ENCODE measurements around the gene TXNRD1.

DNA sequence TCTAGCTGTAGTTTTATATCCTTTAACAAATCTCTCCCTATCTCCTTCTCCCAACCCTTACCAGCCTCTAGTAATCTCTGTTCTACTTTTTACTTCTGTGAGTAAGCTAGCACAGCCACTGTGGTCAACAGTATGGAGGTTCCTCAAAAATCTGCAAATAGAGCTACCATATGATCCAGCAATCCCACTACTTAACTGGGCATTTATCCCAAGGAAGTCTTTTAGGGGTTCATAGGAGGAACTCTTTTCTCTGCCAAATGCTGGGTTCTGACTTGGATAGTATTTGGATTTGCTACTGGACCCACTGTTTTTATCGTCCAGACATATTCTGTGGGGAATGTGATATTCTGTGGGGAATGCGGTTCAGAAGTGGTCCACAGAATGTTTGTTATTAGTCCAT lies 129.1 kb downstream of the TXNRD1 start:
- TF ChIP-seq CTCF (IDR thresholded peaks at IDR 0.05) (no peak), ZFX (IDR thresholded peaks at IDR 0.05; ENCODE audit: borderline replicate concordance) (no peak)
